Suprapubic skin (tissue), 4 donors: ENCODE results near the gene WSB2. TPM values are rescaled to one million over a fixed set of nuclear protein-coding genes. Genes with fewer than 3 reads are reported as not detected.
"Not testable (repeated sequence)": the region's sequence is repeated elsewhere in the genome, so short reads cannot be mapped to it uniquely, and the experiment has no call there.

Experiments used
- DNase-seq, 2 donors: peaks; one replicate each; pipeline ENCODE4 v3.0.0-alpha.2; 2019; ENCODE audit warnings: low spot score in 2 of 2
- H3K27ac ChIP-seq: fragments of 200-600 bp; sonication (generic); one replicate; pipeline ENCODE4 v1.5.1; 2019
- H3K27me3 ChIP-seq: fragments of 200-600 bp; sonication (generic); one replicate; pipeline ENCODE4 v1.5.1; 2019
- H3K36me3 ChIP-seq: fragments of 200-600 bp; sonication (generic); one replicate; pipeline ENCODE4 v1.5.1; 2019
- H3K4me1 ChIP-seq: fragments of 200-600 bp; sonication (generic); one replicate; pipeline ENCODE4 v1.5.1; 2019
- H3K4me3 ChIP-seq: fragments of 200-600 bp; sonication (generic); one replicate; pipeline ENCODE4 v1.5.1; 2019; ENCODE audit warnings: mild to moderate bottlenecking
- H3K9me3 ChIP-seq: fragments of 200-600 bp; sonication (generic); one replicate; pipeline ENCODE4 v1.5.1; 2019
- CTCF ChIP-seq, 2 donors: fragments of 200-600 bp in 1 of 2; fragments of 450-650 bp in 1 of 2; sonication (generic) in 1 of 2; IDR thresholded peaks; one replicate each; pipeline ENCODE4 v1.5.1; 2016 to 2019; ENCODE audit warnings: antibody characterized with exemption in 2 of 2, mild to moderate bottlenecking in 1 of 2, moderate library complexity in 1 of 2
- EP300 ChIP-seq: sonication (generic); formaldehyde crosslinking; IDR thresholded peaks from one replicate; pipeline ENCODE4 v1.6.1; 2017; ENCODE audit warnings: antibody characterized with exemption
- POLR2A ChIP-seq, 2 donors: fragments of 450-650 bp; IDR thresholded peaks; one replicate each; pipeline ENCODE4 v1.6.1; 2017; ENCODE audit warnings: antibody characterized with exemption in 2 of 2, mild to moderate bottlenecking in 2 of 2, moderate library complexity in 2 of 2
- POLR2AphosphoS5 ChIP-seq, 3 donors: sonication (generic); formaldehyde crosslinking; IDR thresholded peaks; one replicate each; pipeline ENCODE4 v1.6.1; 2017; ENCODE audit warnings: antibody characterized with exemption in 3 of 3
- WGBS: methylation state at CpG from one replicate; pipeline ENCODE4 v1.1.5; 2018; 5-methylcytosine and 5-hydroxymethylcytosine counted together
- total RNA-seq, 4 donors: library from RNA; depleted of rRNA; stranded (reverse); fragments of >200 nt; gene quantifications; one replicate each; pipeline ENCODE4 v1.1.0, GENCODE V29; 2016

WSB2 gene
- total RNA-seq, 4 donors from 2014 or later, result 46.0 to 74.3 (median 60.7) TPM

- no peaks in the 10 kb centered on the region for H3K36me3 ChIP-seq
- no peak for TF ChIP-seq POLR2A (IDR thresholded peaks at IDR 0.05)
- DNase-seq, result no peak
- no peak overlapping the region for H3K4me3 ChIP-seq
- peaks cover 14% of the 10 kb centered on the region for H3K4me1 ChIP-seq
- H3K9me3 ChIP-seq, result no peaks in the 10 kb centered on the region
- H3K27me3 ChIP-seq, result no peaks in the 10 kb centered on the region
- no peak overlapping the region for H3K27ac ChIP-seq
- WGBS, result 95% methylated on average over 3 of the region's 3 CpGs
Measured at GRCh38 chr12:118098401-118098800, 37.4 kb upstream of the WSB2 start.

GRCh38 chr12:118094039-118094438 lies 33.1 kb upstream of the WSB2 start:
- 79% methylated on average over 3 of the region's 3 CpGs for WGBS
- Histone ChIP-seq H3K9me3 (no peaks in the 10 kb centered on the region), H3K27ac (no peak overlapping the region), H3K27me3 (no peaks in the 10 kb centered on the region), H3K4me1 (no peaks in the 10 kb centered on the region), H3K4me3 (no peak overlapping the region), H3K36me3 (no peaks in the 10 kb centered on the region)
- DNase-seq, result no peak
- TF ChIP-seq CTCF (IDR thresholded peaks at IDR 0.05) (no peak), POLR2A (IDR thresholded peaks at IDR 0.05) (no peak), EP300 (no peak), POLR2AphosphoS5 (IDR thresholded peaks at IDR 0.05) (no peak)

GRCh38 chr12:118089782-118090181 lies 28.8 kb upstream of the WSB2 start:
- H3K9me3 ChIP-seq, result no peaks in the 10 kb centered on the region
- 92% methylated on average over 9 of the region's 9 CpGs for WGBS
- no peaks in the 10 kb centered on the region for H3K27me3 ChIP-seq
- H3K4me1 ChIP-seq, result no peaks in the 10 kb centered on the region
- no peak overlapping the region for H3K27ac ChIP-seq
- TF ChIP-seq POLR2AphosphoS5 (IDR thresholded peaks at IDR 0.05), result no peak
- TF ChIP-seq POLR2A (IDR thresholded peaks at IDR 0.05), result no peak
- no peak for TF ChIP-seq EP300
- TF ChIP-seq CTCF (IDR thresholded peaks at IDR 0.05), result no peak
- H3K36me3 ChIP-seq, result no peaks in the 10 kb centered on the region
- no peak overlapping the region for H3K4me3 ChIP-seq
- DNase-seq, result no peak

- no peak overlapping the region for H3K27ac ChIP-seq
- 82% methylated on average over 9 of the region's 9 CpGs for WGBS
- H3K9me3 ChIP-seq, result no peaks in the 10 kb centered on the region
- peaks cover 32% of the 10 kb centered on the region for H3K36me3 ChIP-seq
- H3K4me1 ChIP-seq, result no peaks in the 10 kb centered on the region
- DNase-seq, result no peak
- H3K4me3 ChIP-seq, result no peak overlapping the region
- TF ChIP-seq POLR2A (IDR thresholded peaks at IDR 0.05) (no peak), CTCF (IDR thresholded peaks at IDR 0.05) (no peak), POLR2AphosphoS5 (IDR thresholded peaks at IDR 0.05) (no peak), EP300 (no peak)
- no peaks in the 10 kb centered on the region for H3K27me3 ChIP-seq
Measured at GRCh38 chr12:118082161-118082560, 21.2 kb upstream of the WSB2 start.

GRCh38 chr12:118081521-118081920 lies 20.5 kb upstream of the WSB2 start:
- WGBS, result 93% methylated on average over 9 of the region's 9 CpGs
- not testable (repeated sequence) for H3K27me3 ChIP-seq, H3K4me3 ChIP-seq, H3K4me1 ChIP-seq, H3K27ac ChIP-seq, H3K9me3 ChIP-seq, DNase-seq
- peaks cover 32% of the 10 kb centered on the region for H3K36me3 ChIP-seq

GRCh38 chr12:118073768-118074167 lies 12.8 kb upstream of the WSB2 start:
- 90% methylated on average over 4 of the region's 4 CpGs for WGBS
- H3K27me3 ChIP-seq, result no peaks in the 10 kb centered on the region
- H3K27ac ChIP-seq, result no peak overlapping the region
- H3K4me3 ChIP-seq, result no peak overlapping the region
- H3K9me3 ChIP-seq, result no peaks in the 10 kb centered on the region
- DNase-seq, result no peak
- TF ChIP-seq CTCF (IDR thresholded peaks at IDR 0.05) (no peak), POLR2A (IDR thresholded peaks at IDR 0.05) (no peak), EP300 (no peak), POLR2AphosphoS5 (IDR thresholded peaks at IDR 0.05) (no peak)
- H3K4me1 ChIP-seq, result no peaks in the 10 kb centered on the region
- H3K36me3 ChIP-seq, result peaks cover 7% of the 10 kb centered on the region
